ENCODE measurements around the gene PRKAR1A.

PRKAR1A gene

DNA sequence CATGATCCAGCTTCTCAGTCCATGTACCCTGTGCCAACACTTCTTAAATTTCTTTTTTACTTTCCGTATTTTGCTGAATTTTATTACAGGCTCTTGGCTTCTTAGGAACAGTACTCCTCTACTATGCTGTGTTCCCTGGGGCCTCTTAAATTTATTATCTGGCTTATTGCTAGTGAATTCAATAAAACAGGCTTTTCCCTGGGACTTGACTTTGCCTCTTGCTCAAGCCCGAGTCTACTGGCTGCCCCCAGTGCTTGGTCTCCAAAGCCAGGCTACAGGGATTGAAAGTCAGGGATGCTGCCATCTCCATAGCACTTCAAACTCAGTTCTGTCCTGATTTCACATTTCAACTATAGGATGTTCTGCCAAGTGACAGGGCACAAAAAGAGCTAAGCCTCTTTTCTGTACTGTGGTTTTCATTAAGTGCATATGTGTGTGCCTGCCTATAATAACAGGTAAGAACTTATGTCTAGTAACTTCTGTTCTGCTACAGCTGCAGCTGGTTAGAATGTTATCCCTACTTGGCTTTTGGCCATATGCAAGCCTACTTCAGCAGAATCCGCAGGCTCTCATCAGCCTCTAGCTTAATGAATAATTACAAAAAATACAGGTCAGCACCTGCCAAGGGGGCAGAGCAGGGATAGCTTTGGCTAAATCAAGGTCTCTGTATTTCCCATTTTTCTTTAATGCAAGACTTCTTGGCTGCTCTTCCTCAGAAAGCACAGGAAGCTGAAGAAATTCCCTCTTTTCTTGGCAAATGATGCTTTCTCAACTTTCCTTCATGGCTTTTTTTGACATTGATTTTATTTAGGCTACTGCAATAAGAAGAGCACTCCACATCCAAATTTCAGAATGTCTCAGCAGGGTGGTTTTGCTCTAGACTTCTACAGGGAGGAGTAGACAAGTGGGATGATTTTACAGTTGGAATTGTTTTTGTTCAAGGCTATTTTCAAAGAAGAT lies 80.7 kb downstream of the PRKAR1A start:
- no peaks in the 10 kb centered on the region for H3K36me3 ChIP-seq (ENCODE audit: control insufficient read depth, insufficient read depth, low read length)
- no peak overlapping the region for H3K4me3 ChIP-seq (ENCODE audit: extremely low read depth, insufficient read depth, low read length, poor library complexity, severe bottlenecking)
- no peak overlapping the region for H3K27ac ChIP-seq (ENCODE audit: low read depth, low read length, severe bottlenecking)
- WGBS, 2 experiments (ENCODE audit: insufficient coverage in 2 of 2) = 80 to 90% methylated on average over 1 to 2 of the region's 3 CpGs
- H3K4me1 ChIP-seq (ENCODE audit: control insufficient read depth, insufficient read depth, low read length, poor library complexity, severe bottlenecking) = peaks cover 8% of the 10 kb centered on the region
- H3K9me3 ChIP-seq (ENCODE audit: control insufficient read depth, low read length) = peaks cover 5% of the 10 kb centered on the region

DNA sequence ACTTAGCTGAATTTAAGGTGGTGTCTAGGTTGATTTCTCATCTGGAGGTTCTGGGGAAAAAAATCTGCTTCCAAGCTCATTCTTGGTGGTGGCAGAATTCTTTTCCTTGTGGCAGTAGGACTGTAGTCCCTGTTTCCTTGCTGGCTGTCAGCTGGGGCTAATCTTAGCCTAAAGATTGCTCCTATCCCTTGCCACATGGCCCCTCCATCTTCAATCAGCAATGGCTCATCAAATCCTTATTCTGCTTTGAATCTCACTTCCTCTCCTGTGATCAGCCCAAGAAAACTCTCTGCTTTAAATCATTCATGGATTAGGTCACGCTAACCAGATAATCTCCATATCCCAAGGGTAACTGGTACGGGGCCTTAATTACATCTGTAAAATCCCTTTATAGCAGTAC lies 82.3 kb downstream of the PRKAR1A start:
- no peaks in the 10 kb centered on the region for H3K36me3 ChIP-seq (ENCODE audit: control insufficient read depth, insufficient read depth, low read length)

DNA sequence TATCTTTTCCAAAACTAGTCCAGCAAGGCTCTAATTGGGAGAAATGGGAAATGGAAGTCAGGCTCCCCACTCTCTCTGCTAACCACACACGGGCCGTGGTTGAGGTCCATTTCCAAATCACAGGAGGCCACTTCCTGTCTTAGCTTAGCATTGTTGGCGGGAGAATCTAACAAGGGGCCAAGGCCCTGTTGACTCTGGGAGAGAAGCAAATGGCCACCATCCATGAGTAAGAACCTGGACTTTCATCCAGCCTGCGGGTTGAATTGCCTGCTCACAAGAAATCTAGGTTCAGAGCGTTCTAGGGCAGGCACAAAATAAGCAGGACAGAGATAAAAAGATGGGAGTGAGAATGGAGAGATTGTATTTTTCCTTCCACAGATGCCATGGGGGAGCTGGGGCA lies 83.3 kb downstream of the PRKAR1A start:
- Histone ChIP-seq H3K27ac (ENCODE audit: low read depth, low read length, severe bottlenecking) (no peak overlapping the region), H3K4me3 (ENCODE audit: extremely low read depth, insufficient read depth, low read length, poor library complexity, severe bottlenecking) (no peak overlapping the region), H3K9me3 (ENCODE audit: control insufficient read depth, low read length) (no peaks in the 10 kb centered on the region), H3K36me3 (ENCODE audit: control insufficient read depth, insufficient read depth, low read length) (no peaks in the 10 kb centered on the region), H3K4me1 (ENCODE audit: control insufficient read depth, insufficient read depth, low read length, poor library complexity, severe bottlenecking) (peaks cover 12% of the 10 kb centered on the region)
- 87 to 95% methylated on average over 3 to 4 of the region's 5 CpGs for WGBS, 2 experiments (ENCODE audit: insufficient coverage in 2 of 2)

More for the DNA sequence above, 82.3 kb downstream of the PRKAR1A start:
- Histone ChIP-seq H3K4me1 (ENCODE audit: control insufficient read depth, insufficient read depth, low read length, poor library complexity, severe bottlenecking) (peaks cover 9% of the 10 kb centered on the region), H3K4me3 (ENCODE audit: extremely low read depth, insufficient read depth, low read length, poor library complexity, severe bottlenecking) (no peak overlapping the region), H3K27ac (ENCODE audit: low read depth, low read length, severe bottlenecking) (no peak overlapping the region), H3K9me3 (ENCODE audit: control insufficient read depth, low read length) (no peaks in the 10 kb centered on the region)
- WGBS, 2 experiments (ENCODE audit: insufficient coverage in 2 of 2) = 100% methylated on average over 1 of the region's 2 CpGs; no CpG with 5 or more reads in 1 of the 2 experiments

DNA sequence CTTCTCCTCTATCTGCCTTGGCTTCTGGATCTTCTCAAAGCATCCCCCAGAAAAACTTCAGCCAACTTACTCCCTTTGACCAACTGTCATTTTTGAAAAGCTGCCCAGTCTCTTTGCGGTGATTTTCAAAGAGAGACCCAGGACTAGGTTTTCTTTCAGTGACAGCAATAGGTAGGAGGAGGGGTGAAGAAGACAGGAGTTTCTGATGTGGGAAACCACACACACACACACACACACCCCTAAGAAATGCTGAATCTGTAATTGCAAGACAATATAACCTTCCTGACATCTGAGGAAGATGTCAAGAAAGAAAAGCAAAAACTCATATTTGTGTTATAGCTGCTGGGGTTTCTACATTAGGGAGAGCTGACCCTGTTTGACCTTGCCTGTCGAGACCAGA lies 83.8 kb downstream of the PRKAR1A start:
- Histone ChIP-seq H3K4me3 (ENCODE audit: extremely low read depth, insufficient read depth, low read length, poor library complexity, severe bottlenecking) (no peak overlapping the region), H3K36me3 (ENCODE audit: control insufficient read depth, insufficient read depth, low read length) (no peaks in the 10 kb centered on the region), H3K27ac (ENCODE audit: low read depth, low read length, severe bottlenecking) (no peak overlapping the region), H3K4me1 (ENCODE audit: control insufficient read depth, insufficient read depth, low read length, poor library complexity, severe bottlenecking) (peaks cover 12% of the 10 kb centered on the region), H3K9me3 (ENCODE audit: control insufficient read depth, low read length) (no peaks in the 10 kb centered on the region)
- WGBS, 2 experiments (ENCODE audit: insufficient coverage in 2 of 2) = 86 to 92% methylated on average over 1 of the region's 2 CpGs

DNA sequence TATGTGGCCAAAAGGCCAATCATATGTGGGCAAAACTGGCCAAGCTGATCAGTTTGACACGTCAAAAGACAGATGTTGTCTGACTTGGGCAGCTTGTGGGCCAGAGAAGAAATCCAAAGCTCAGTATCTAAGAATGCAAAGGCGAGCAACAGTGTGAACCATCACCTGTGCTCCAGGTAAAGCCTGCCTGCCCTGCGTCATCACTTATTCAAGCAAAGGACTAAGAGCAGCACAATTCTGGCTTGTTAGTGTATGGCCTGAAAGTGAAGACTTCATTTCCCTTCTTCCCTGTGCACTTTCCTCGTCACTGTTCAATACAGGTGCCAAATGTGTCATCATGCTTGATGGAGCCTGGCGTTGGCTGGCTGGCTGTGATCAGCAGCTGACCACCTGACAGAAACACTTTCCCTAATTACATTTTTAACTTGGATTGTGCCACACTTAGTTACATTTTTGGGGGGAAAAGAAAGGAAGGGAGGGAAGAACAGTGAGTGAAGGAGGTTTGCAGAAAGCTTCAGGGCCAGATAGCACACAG lies 84.2 kb downstream of the PRKAR1A start:
- H3K4me3 ChIP-seq (ENCODE audit: extremely low read depth, insufficient read depth, low read length, poor library complexity, severe bottlenecking) = no peak overlapping the region
- no peak overlapping the region for H3K27ac ChIP-seq (ENCODE audit: low read depth, low read length, severe bottlenecking)
- 88 to 95% methylated on average over 4 of the region's 5 CpGs for WGBS, 2 experiments (ENCODE audit: insufficient coverage in 2 of 2)
- no peaks in the 10 kb centered on the region for H3K36me3 ChIP-seq (ENCODE audit: control insufficient read depth, insufficient read depth, low read length)
- H3K4me1 ChIP-seq (ENCODE audit: control insufficient read depth, insufficient read depth, low read length, poor library complexity, severe bottlenecking) = peaks cover 12% of the 10 kb centered on the region
- H3K9me3 ChIP-seq (ENCODE audit: control insufficient read depth, low read length) = no peaks in the 10 kb centered on the region

DNA sequence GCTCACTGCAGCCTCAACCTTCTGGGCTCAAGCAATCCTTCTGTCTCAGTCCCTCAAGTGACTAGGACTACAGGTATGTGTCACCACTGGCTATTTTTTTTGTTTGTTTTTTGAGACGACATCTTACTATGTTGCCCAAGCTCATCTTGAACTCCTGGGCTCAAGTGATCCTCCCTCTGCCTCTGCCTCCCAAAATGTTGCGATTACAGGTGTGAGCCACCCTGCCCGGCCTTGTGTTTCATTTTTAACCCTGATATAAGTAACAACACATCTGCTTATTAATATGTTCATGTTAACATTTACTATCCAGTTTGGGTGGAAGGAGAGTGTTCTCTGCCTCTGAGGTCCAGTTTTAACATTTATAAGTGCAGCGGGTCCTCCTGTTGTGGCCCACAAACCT lies 85.8 kb downstream of the PRKAR1A start:
- peaks cover 12% of the 10 kb centered on the region for H3K4me1 ChIP-seq (ENCODE audit: control insufficient read depth, insufficient read depth, low read length, poor library complexity, severe bottlenecking)
- no peak overlapping the region for H3K4me3 ChIP-seq (ENCODE audit: extremely low read depth, insufficient read depth, low read length, poor library complexity, severe bottlenecking)
- no peak overlapping the region for H3K27ac ChIP-seq (ENCODE audit: low read depth, low read length, severe bottlenecking)
- WGBS, 2 experiments (ENCODE audit: insufficient coverage in 2 of 2) = 67 to 88% methylated on average over 1 to 2 of the region's 4 CpGs
- no peaks in the 10 kb centered on the region for H3K9me3 ChIP-seq (ENCODE audit: control insufficient read depth, low read length)
- H3K36me3 ChIP-seq (ENCODE audit: control insufficient read depth, insufficient read depth, low read length) = no peaks in the 10 kb centered on the region

DNA sequence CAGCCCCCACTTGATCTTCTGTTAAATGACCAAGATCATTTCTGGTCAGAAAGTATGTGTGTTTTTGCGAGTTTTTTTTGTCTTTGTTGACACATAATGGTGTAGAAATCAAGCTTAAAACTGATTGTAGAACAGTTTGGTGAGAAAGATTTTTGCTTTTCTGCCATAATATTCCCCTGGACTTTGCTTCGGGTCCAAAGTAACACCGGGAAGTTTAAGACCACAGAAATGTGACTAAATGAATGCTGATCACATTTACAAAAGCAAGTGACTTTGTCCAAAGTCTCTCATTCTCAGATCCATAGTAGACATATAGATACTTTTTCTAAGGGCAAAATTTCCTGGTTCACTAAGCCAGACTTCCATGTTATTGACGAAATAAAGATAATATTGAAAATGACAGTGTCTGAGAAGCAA lies 86.3 kb downstream of the PRKAR1A start:
- WGBS, 2 experiments (ENCODE audit: insufficient coverage in 2 of 2) = 89 to 94% methylated on average over 2 to 3 of the region's 4 CpGs
- Histone ChIP-seq H3K27ac (ENCODE audit: low read depth, low read length, severe bottlenecking) (no peak overlapping the region), H3K9me3 (ENCODE audit: control insufficient read depth, low read length) (no peaks in the 10 kb centered on the region), H3K4me3 (ENCODE audit: extremely low read depth, insufficient read depth, low read length, poor library complexity, severe bottlenecking) (peak overlapping the region; percentile 56), H3K36me3 (ENCODE audit: control insufficient read depth, insufficient read depth, low read length) (no peaks in the 10 kb centered on the region), H3K4me1 (ENCODE audit: control insufficient read depth, insufficient read depth, low read length, poor library complexity, severe bottlenecking) (peaks cover 10% of the 10 kb centered on the region)

DNA sequence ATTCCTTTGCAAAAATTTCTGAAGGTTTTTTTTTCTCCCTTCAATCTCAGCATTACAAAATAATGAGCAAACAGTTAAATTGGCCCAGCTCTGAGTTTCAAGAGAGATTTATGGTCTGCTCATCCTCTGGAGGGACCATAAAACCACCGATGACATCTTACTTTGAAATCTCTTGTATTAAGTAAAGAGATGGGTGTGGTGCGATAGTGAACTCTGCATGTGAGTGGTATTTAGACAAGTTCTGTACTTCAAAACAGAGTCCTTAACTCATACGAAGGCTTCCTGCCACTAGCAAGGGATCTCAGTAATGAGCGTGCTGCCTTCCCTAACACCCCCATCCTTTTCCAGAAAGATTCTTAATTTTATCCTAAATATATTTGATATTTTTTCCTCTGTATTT lies 86.9 kb downstream of the PRKAR1A start:
- H3K4me1 ChIP-seq (ENCODE audit: control insufficient read depth, insufficient read depth, low read length, poor library complexity, severe bottlenecking) = peaks cover 9% of the 10 kb centered on the region
- WGBS, 2 experiments (ENCODE audit: insufficient coverage in 2 of 2) = 33 to 86% methylated on average over 1 of the region's 4 CpGs
- peak overlapping the region; percentile 56 for H3K4me3 ChIP-seq (ENCODE audit: extremely low read depth, insufficient read depth, low read length, poor library complexity, severe bottlenecking)
- no peaks in the 10 kb centered on the region for H3K9me3 ChIP-seq (ENCODE audit: control insufficient read depth, low read length)
- no peak overlapping the region for H3K27ac ChIP-seq (ENCODE audit: low read depth, low read length, severe bottlenecking)
- H3K36me3 ChIP-seq (ENCODE audit: control insufficient read depth, insufficient read depth, low read length) = no peaks in the 10 kb centered on the region

DNA sequence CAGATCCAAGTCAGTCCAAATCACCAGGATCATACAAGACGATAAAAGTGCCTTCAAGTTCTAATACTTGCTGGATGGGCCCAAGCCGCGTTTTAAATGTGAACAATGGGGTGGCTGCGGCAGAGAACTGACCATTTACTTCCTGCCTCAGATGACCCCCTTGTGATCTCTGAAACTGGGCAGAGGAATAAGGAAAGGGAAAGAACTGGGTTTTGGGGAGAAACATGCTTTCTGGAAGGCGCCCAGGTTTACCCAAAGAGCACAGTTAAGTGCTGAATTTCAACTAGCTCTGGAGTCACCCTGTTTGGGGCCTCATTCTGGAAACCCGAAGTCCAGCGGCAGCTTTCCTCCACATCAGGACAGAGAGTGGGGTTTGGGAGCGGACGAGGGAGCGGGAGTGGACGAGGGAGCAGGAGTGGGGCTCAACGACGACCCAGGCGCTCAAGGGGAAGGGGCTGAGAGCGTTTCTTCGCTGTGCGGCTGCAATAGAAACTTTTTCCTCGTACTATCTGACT lies 87.4 kb downstream of the PRKAR1A start:
- Histone ChIP-seq H3K4me3 (ENCODE audit: extremely low read depth, insufficient read depth, low read length, poor library complexity, severe bottlenecking) (peak overlapping the region; percentile 56), H3K9me3 (ENCODE audit: control insufficient read depth, low read length) (no peaks in the 10 kb centered on the region), H3K27ac (ENCODE audit: low read depth, low read length, severe bottlenecking) (no peak overlapping the region), H3K36me3 (ENCODE audit: control insufficient read depth, insufficient read depth, low read length) (no peaks in the 10 kb centered on the region), H3K4me1 (ENCODE audit: control insufficient read depth, insufficient read depth, low read length, poor library complexity, severe bottlenecking) (peaks cover 9% of the 10 kb centered on the region)
- WGBS, 2 experiments (ENCODE audit: insufficient coverage in 2 of 2) = 28 to 38% methylated on average over 15 to 18 of the region's 18 CpGs

DNA sequence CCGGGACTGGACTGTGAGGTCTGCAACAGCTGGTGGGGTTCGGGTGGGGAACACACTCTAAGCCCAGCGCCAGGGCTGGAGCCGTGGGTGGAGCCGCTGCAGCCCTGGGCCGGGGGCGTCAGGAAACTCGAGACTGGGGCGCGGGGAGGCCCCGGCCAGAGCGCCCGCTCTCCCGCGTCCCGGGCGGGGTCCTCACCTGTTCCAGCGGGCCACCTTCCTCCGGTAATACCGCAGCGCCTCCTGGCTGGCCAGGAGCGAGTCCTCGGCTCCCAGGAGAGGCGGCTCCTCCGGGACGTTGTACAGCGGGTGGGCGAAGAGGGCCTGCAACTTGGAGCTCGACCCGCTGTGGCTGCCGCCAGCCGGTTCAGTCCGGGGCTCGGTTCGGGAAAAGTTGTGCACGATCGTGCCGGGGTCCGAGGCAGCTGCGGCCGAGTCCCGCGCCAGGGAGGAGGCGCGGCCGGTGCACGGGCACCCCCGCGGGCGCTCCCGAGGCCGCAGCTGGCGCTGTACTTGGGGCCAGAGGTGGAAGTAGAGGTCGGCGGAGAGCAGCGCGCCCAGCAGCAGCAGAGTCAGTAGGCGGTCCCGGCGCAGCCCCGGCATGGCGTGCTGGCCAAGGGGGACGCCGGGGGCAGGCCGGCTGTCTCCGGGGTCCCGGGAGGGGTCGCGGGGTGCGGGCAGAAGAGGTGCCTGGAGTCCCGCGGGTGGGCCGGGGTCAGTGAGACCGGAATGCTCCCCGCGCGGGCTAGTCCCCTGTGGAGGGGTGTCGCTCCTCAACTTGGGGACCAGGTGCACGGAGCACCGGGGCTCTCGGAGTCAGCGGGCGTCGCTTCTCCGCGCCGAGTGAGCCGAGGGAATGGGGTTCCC lies 88.1 kb downstream of the PRKAR1A start:
- Histone ChIP-seq H3K4me1 (ENCODE audit: control insufficient read depth, insufficient read depth, low read length, poor library complexity, severe bottlenecking) (peaks cover 7% of the 10 kb centered on the region), H3K36me3 (ENCODE audit: control insufficient read depth, insufficient read depth, low read length) (no peaks in the 10 kb centered on the region), H3K9me3 (ENCODE audit: control insufficient read depth, low read length) (no peaks in the 10 kb centered on the region), H3K4me3 (ENCODE audit: extremely low read depth, insufficient read depth, low read length, poor library complexity, severe bottlenecking) (peak overlapping the region; percentile 56), H3K27ac (ENCODE audit: low read depth, low read length, severe bottlenecking) (no peak overlapping the region)
- 1 to 2% methylated on average over 80 to 84 of the region's 88 CpGs for WGBS, 2 experiments (ENCODE audit: insufficient coverage in 2 of 2)

All from mesodermal cell (in vitro differentiated cells).